GM12874 (cell line): Measurements from ENCODE around the gene SCN1B.
A peak's percentile ranks its signal among the peaks of the same experiment; 100 is the strongest.

ENCODE experiments used
- TF ChIP-seq, protein P1 (sequence below): IDR thresholded peaks from 2 replicates; pipeline ENCODE4 v1.5.1; 2011; ENCODE audit warnings: low read depth, mild to moderate bottlenecking, control low read depth, low read length, moderate library complexity; ENCODE audit not compliant: insufficient read depth

SCN1B gene

GRCh38 chr19:35062942-35063341 is 32.7 kb downstream of the SCN1B start:
- TF ChIP-seq, protein P1, sequence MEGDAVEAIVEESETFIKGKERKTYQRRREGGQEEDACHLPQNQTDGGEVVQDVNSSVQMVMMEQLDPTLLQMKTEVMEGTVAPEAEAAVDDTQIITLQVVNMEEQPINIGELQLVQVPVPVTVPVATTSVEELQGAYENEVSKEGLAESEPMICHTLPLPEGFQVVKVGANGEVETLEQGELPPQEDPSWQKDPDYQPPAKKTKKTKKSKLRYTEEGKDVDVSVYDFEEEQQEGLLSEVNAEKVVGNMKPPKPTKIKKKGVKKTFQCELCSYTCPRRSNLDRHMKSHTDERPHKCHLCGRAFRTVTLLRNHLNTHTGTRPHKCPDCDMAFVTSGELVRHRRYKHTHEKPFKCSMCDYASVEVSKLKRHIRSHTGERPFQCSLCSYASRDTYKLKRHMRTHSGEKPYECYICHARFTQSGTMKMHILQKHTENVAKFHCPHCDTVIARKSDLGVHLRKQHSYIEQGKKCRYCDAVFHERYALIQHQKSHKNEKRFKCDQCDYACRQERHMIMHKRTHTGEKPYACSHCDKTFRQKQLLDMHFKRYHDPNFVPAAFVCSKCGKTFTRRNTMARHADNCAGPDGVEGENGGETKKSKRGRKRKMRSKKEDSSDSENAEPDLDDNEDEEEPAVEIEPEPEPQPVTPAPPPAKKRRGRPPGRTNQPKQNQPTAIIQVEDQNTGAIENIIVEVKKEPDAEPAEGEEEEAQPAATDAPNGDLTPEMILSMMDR, result no peak

- TF ChIP-seq, protein P1, result no peak
Observed at GRCh38 chr19:35063940-35064818, 33.9 kb downstream of the SCN1B start.

DNA sequence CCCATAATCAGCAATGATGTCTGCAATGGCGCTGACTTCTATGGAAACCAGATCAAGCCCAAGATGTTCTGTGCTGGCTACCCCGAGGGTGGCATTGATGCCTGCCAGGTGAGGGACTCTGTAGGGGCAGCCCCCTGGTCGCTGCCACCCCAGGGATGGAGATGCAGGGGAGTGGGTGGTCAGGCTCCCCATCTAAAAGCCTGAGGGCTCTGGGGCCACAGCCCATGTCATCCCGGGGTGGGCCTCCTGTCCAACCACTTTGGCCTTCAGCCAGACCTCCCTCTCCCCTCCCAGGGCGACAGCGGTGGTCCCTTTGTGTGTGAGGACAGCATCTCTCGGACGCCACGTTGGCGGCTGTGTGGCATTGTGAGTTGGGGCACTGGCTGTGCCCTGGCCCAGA is 35.3 kb downstream of the SCN1B start:
- TF ChIP-seq, protein P1, result no peak

GRCh38 chr19:35066121-35066520 is 35.9 kb downstream of the SCN1B start:
- TF ChIP-seq, protein P1, result no peak

DNA sequence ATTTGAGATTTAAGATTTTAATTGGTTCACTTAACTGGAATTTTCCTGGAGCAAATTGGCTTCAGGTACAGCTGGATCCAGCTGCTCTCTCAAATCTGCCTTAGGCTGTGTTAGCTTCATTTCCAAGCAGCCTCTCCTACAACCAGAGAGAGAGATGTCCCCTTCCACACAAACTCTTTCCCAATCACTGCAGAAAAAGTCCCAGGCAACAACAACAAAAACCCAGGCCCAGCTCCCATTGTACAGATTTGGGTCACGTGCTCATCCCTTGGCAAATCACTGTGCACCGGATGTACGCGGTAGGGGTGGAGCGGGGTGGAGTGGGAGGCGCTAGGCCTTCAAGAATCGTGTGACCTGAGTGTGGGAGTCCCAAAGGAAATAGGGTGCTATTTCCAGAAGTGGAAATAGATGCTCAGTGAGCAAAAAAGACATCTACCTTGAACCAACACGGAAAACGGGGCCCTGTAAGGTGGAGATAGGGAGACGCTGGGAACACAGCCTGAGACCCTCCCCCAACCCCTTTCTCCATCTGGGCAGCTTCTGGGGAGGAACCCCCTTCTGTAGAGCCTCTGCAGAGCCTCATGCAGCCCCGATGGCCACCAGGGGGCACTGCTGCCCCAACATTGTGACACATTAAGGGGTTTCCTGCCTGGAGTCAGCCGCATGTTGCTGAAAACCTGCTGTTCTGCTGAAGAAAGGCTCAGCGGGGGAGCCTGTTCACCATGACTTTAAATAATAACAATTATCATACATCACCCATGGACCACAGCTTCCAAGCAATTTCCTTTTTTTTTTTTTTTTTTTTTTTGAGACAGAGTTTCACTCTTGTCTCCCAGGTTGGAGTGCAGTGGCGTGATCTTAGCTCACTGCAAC is 36.7 kb downstream of the SCN1B start:
- TF ChIP-seq, protein P1, result peak; percentile 89

- TF ChIP-seq, protein P1, result no peak
Observed at GRCh38 chr19:35068941-35069634, 38.8 kb downstream of the SCN1B start.

- TF ChIP-seq, protein P1, result no peak
Observed at GRCh38 chr19:35069696-35070095, 39.4 kb downstream of the SCN1B start.
